NT2/D1 (cell line): ENCODE results near the gene PGC.

Experiments used
- SUZ12 ChIP-seq: IDR thresholded peaks from 2 replicates; pipeline ENCODE4 v1.6.1; 2011; ENCODE audit not compliant: insufficient read length, insufficient read depth; ENCODE audit errors: extremely low read depth
- YY1 ChIP-seq: IDR thresholded peaks from 2 replicates; pipeline ENCODE4 v1.6.1; 2011; ENCODE audit not compliant: insufficient read length, insufficient read depth
- ZNF274 ChIP-seq: IDR thresholded peaks from 2 replicates; pipeline ENCODE4 v1.6.1; 2011; ENCODE audit warnings: mild to moderate bottlenecking, low read depth, low read length

DNA sequence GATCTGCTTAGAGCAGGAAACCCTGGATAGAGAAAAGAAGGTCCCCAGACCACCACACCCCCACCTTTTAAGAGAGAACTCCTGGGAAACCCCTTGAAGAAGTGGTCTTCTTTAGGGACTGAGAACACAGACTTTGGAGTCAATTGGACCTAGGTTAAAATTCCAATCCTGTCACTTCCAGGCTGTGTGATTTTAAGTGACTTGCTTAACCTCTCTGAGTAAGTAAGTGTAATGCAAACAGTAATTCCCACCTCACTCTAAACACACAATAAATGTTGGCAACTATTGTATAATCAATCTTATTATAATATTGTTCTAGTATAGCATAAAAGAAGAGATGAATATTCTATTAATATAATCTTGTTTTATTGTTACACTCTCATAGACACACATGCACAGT is 15.0 kb downstream of the PGC start:
- TF ChIP-seq YY1: no peak
- no peak for TF ChIP-seq ZNF274
- TF ChIP-seq SUZ12: no peak
